Stimulated activated CD4-positive, alpha-beta T cell treated with anti-CD3 and anti-CD28 coated beads, Interleukin-4, amount 100 ng/mL, for 48 hours (primary cell): Measurements from ENCODE around the gene CHMP2A.
"Not testable (repeated sequence)": the region's sequence is repeated elsewhere in the genome, so short reads cannot be mapped to it uniquely, and the experiment has no call there.

ENCODE experiments used
- DNase-seq, 2 donors: peaks; one replicate each; pipeline ENCODE4 v3.0.0-alpha.2; 2020; ENCODE audit warnings: low read depth in 2 of 2

CHMP2A gene

GRCh38 chr19:58555369-58555885 is 522 bp upstream of the CHMP2A start:
- no peak for DNase-seq

- DNase-seq = no peak
Observed at GRCh38 chr19:58553799-58554493, 959 bp downstream of the CHMP2A start.

GRCh38 chr19:58552655-58553054 is 2.2 kb downstream of the CHMP2A start:
- DNase-seq = no peak

- no peak for DNase-seq
Observed at GRCh38 chr19:58551577-58552471, 3.1 kb downstream of the CHMP2A start.

- DNase-seq = no peak
Observed at GRCh38 chr19:58551123-58551497, 3.8 kb downstream of the CHMP2A start.

GRCh38 chr19:58550362-58551122 is 4.4 kb downstream of the CHMP2A start:
- DNase-seq = no peak

GRCh38 chr19:58549664-58550361 is 5.1 kb downstream of the CHMP2A start:
- DNase-seq = no peak

- DNase-seq = no peak
Observed at GRCh38 chr19:58548859-58549663, 5.8 kb downstream of the CHMP2A start.

GRCh38 chr19:58547323-58548312 is 7.3 kb downstream of the CHMP2A start:
- no peak for DNase-seq

GRCh38 chr19:58546019-58546530 is 8.8 kb downstream of the CHMP2A start:
- DNase-seq = no peak

- no peak for DNase-seq
Observed at GRCh38 chr19:58545286-58546018, 9.5 kb downstream of the CHMP2A start.

GRCh38 chr19:58544591-58545285 is 10.2 kb downstream of the CHMP2A start:
- DNase-seq = peak in 1 of 2 donors; percentile 52

GRCh38 chr19:58543826-58544590 is 10.9 kb downstream of the CHMP2A start, which contains the start of gene TRIM28:
TSS of gene TRIM28 (plus strand) at chr19:58544064. CDS start at chr19:58544758, 694 bp downstream.
- peak; percentile 99 to 100 for DNase-seq

GRCh38 chr19:58542641-58543372 is 12.1 kb downstream of the CHMP2A start:
- DNase-seq = not testable (repeated sequence)

- not testable (repeated sequence) for DNase-seq
Observed at GRCh38 chr19:58539169-58539559, 15.7 kb downstream of the CHMP2A start.
